ENCODE results near the gene LTA4H.
"Not testable (repeated sequence)": the region's sequence is repeated elsewhere in the genome, so short reads cannot be mapped to it uniquely, and the experiment has no call there.

Gene LTA4H

DNA sequence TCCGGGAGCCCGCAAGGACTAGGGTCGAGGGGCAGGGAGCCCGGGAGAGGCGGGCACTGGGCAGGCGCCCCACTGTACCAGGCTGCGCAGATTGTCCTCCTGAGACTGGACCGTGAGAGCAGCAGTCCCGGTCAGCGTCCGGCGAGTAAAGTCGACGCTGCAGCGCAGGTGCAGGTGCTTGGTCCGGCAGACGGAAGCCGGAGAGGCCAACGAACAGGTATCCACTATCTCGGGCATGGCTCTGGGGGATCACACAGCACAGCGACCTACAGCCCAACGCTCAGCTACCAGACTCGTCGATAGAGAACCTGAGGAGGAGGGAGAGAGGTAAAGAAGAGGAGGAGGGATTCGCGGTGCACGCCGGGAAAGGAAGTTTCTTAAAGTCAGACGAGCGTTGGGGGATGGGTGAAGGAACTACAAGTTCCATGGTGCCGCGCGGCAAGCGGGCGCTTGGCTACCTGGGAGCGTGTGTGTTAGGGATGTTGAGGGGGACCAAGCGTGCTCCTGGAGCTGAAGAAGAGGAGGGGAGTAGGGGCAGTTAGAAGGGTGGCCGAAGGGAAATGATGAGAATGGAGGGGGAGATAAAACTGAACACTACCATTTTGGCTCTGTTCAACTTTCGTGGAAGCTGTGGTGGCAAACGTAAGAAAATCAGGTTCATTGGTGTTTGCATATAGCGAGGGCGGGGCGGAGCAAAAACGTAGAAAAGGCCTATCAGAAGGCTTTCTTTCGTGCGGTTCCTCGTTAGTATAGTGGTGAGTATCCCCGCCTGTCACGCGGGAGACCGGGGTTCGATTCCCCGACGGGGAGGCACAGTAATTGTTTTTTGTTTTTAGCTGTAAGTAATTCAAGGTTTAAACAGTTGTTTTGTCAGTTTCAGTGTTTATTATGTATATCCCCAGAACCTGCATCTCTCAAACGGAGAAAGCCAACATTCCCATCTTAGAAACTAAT, at the start of gene LTA4H:
Gene LTA4H (minus strand): TSS at position 305 of the 954 bp plus-strand sequence. CDS start 68 bp downstream, at position 237.
- peak; percentile 96 for DNase-seq (ENCODE audit: low read depth)

DNA sequence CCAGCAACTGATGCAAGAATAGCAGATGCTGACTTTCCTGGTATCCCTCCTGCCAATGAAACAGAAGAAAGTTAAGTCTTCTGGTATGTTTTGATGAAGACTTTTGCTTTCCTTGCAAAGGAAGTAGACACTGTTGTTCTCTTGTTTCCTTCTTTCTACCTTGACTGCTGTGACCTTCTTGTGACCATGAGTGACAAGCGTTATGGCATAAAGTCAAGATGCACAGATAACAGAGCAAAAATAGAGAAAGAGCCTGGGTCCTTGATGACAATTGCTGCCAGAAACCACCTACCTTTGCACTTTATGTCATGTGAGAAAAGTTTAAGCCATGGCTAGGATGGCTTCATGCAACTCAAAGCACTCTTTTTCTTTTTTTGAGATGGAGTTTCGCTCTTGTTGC, 49.2 kb upstream of the LTA4H start:
- no peak for DNase-seq (ENCODE audit: low read depth)

DNA sequence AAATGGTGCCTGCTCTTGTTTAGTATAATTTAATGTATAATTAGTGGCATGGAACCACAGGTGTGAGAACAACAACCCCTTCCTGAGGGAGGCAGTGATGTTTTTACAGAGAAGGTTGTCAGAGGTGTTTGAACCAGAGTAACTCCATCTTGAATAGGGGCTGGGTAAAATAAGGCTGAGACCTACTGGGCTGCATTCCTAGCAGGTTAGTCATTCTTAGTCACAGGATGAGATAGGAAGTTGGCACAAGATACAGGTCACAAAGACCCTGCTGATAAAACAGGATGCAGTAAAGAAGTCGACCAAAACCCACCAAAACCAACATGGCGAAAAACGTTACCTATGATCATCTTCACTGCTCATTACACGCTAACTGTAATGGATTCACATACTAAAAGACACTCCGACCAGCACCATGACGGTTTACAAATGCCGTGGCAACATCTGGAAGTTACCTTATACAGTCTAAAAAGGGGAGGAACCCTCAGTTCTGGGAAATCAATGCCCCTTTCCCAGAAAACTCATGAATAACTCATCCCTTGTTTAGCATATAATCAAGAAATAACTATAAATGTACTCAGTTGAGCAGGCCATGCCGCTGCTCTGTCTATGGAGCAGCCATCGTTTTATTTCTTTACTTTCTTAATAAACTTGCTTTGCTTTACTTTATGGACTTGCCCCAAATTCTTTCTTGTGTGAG, 47.8 kb upstream of the LTA4H start:
- DNase-seq (ENCODE audit: low read depth) = no peak

DNA sequence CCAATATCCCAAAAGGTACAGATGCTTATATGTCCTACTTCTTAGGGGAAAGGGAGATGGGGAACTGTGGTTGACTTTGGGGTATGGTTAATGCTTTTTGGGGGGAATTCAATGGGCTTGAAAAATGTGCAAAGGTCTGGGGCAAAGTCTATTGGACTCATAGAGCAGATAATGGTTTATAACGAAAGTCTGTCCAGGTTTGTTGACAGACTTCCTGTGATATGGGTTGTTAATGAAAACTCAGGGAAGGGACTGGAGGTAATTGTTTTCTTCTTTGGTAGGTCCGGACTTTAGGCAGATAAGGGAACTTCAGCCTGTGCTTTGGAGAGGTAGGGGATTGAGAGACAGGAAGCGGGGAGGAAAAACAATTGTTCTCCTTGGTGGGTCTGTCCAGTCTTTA, 46.2 kb upstream of the LTA4H start:
- no peak for DNase-seq (ENCODE audit: low read depth)

DNA sequence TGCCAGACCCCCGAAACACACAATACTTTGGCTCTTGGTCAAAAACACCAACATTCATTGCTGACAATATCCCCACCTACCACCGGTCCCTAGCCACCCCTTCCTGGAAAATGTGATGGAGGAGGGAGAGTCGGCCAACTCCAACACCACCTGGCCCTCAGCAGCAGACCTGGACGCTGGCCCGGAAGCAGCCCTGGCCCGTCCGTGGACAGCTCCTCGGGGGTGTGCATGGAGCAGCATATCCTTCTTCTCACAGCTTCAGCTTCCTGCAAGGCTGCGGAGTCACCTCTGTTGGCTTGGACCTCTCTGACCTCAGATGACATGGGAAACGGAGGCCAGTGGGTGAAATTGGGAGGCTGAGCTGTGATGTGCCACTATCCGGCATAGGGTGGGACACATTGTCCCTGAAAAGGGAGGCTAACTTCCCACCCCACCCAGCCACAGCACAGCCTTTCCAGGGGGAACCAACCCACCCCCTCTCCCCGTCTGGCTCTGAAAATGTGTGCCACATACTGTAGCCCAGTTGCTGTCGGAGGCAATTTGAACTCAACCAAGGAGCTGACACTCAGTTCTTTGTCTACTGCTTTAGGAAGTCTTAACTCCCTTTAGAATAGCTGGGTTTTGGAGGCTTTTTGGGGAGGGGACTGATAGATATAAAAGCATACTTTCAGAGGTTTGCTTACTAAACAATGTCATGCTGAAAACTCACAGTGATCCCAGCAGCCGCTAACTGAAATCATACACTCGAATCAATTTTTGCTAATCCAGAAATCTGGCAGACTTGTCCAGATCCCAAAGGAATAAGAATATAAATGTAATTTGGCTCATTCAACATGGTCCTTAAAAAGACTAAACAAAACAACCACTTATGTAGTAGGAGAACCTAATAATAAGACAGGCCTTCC, 43.1 kb upstream of the LTA4H start:
- DNase-seq (ENCODE audit: low read depth) = no peak

DNA sequence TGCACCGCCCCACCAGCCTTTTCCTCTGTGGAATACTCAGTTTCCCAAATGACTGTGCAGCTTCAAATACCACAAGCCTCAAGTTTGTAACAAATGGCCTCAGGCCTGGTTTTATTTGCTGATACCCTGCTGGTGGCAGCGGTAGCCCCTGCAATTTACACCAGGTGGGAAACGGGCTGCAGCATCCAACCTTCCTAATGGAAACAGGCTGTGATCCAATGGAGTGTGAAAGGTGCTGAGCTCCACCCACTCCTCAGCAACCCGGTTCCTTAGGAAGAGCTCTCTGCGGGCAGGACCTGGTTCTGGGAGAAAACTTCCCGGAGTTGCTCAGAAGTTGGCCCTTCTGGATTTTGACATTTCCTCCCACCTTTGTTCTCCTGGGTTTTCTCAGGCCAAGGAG, 41.7 kb upstream of the LTA4H start:
- no peak for DNase-seq (ENCODE audit: low read depth)

DNA sequence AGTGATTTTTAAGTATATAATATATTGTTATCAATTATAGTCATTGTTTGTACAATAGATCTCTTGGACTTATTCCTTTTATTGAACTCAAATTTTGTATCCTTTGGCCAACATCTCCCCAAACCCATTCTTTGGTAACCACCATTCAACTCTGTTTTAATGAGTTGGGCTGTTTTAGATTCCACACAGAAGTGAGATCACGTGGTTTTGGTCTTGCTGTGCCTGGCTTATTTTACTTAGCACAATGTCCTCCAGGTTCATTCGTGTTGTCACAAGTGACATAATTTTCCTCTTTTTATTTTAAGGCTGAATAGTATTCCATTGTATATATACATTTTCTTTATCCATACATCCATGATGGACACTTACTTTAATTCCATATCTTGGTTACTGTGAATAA, 40.2 kb upstream of the LTA4H start:
- no peak for DNase-seq (ENCODE audit: low read depth)

DNA sequence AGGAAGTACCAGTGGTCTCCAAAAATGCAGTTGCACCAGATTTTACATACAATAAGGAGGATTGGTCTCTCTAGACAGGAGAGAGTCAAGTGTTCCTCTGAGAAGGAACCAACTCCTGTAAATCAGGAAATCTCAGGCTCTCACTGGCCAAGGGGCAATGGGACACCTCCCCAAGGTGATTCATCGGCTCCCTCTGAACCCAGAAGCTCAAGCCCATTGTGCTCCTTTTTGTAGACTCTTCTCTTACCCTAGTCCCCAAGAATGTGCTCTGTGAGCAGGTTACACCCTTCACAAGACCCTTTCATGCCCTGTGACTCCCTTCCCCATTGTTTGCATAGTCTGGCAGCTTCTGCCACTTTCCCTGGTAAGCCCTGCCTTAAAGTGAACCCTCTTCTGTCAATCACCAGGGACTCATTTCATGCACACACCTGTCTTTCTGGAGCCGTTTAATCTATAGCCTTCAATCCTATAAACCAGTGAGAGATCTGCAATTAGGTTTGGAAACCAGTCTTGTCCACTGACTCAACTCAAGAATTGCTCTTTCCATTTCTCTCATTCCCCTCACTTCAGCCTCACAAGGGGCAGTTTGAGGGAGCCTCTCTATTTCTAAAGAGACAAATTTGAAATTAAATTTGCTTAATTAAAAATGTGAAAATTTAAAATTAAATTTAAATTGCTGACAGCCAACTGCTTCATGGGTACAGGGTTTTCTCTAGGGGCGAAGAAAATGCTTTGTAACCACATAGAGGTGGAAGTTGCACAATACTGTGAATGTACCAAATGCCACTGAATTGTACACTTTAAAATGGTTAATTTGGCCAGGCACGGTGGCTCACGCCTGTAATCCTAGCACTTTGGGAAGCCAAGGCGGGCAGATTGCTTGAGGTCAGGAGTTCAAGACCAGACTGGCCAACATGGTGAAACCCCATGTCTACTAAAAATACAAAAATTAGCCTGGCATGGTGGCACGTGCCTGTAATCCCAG, 38.3 kb upstream of the LTA4H start:
- DNase-seq (ENCODE audit: low read depth) = no peak

DNA sequence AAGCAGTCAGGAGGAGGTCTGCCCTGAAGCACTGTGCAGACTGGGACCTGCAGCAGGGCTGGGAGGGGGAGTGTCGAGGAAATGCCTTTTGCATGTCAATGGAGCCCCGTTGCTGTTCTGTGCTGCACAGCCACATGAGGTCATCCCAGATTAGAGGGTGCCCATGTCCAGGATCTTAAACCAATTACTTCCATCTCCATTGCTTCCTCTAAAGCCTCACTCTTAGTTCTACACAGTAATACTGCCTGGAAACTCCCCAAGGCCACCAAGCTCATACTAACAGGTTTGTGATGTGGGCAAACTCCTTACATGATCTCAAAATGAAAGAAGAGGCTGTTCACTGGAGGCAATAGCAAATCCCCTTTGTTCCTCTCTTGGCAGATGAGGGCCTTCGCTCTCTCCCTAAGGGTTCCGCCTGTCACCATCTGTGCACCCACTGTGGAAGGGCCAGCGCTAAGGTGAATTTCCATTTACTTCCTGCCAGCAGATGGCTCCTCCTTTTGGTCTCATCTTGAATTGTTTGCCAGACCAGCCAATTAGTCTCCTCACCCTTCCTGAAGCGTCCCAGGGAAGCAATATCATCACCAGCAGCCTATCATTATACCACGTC, 35.4 kb upstream of the LTA4H start:
- DNase-seq (ENCODE audit: low read depth) = no peak

DNA sequence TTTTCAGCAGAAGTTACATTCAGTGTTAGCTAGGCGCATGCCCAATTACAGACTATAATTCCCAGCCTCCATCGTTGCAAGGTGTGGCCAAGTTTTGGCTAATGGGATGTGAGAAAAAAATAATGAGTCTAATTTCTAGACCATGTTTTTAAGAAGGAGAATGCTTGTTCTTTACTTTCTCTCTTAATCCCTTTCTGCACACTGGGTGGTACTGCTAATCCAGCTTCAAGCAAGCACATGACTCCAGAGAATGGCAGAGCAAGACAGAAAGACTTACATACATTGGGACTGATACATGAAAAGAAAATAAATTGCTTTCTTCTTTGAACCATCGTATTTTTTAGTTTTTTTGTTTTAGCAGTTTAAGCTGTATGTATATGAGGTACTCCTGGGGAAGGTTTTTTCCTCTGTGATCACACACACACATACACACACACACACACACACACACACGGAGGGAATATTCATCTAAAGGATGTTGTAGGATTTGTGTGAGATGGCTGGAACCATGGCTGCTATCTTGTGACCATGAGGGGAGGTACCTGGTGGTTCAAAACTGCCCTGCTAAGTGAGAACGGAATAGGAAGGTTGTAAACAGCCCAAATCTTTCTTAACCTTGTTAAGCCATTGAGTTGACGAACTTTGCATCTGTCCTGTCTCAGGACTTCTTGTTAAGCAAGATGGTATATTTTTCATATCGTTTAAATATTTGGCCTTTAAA, 34.3 kb upstream of the LTA4H start:
- DNase-seq (ENCODE audit: low read depth) = no peak

DNA sequence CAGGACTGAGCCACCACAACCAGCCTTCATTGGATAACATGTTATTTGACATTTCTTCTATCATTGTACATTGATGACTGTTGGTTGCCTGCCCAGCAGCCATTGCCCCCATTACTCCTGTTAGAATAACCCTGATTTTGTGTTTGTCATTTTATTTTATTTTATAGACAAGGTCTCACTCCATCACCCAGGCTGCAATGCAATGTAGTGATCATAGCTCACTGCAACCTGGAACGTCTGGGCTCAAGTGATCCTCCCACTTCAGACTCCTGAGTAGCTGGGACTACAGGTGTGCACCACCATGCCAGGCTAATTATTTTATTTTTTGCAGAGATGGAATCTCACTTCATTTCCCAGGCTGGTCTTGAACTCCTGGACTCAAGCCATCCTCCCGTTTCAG, 33.2 kb upstream of the LTA4H start:
- DNase-seq (ENCODE audit: low read depth) = no peak

DNA sequence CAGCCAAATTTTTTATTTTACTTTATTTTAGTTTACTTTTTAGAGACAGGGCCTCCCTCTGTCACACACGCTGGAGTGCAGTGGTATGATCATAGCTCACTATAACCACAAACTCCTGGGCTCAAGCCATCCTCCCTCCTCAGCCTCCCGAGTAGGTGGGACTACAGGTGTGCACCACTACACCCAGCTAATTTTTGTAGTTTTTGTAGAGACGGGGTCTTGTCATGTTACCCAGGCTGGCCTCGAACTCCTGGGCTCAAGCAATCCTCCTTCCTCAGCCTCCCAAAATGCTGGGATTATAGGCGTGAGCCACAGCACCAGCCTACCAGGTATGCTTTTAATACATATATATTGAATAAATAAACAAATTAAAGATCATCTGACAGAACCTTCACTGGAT, 32.7 kb upstream of the LTA4H start:
- no peak for DNase-seq (ENCODE audit: low read depth)

DNA sequence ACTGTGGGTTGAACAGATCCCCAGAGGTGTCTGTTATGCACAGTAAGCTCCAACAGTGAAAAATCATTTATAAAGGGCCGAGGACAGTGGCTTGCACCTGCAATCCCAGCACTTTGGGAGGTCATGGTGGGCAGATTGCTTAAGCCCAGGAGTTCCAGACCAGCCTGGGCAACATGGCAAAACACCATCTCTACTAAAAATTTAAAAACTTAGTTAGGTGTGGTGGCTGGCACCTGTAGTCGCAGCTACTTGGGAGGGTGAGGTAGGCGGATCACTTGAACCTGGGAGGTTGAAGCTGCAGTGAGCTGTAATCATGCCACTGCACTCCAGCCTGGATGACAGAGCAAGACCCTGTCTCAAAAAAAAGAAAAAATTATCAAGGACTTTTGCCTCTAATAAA, 30.4 kb upstream of the LTA4H start:
- DNase-seq (ENCODE audit: low read depth) = not testable (repeated sequence)

DNA sequence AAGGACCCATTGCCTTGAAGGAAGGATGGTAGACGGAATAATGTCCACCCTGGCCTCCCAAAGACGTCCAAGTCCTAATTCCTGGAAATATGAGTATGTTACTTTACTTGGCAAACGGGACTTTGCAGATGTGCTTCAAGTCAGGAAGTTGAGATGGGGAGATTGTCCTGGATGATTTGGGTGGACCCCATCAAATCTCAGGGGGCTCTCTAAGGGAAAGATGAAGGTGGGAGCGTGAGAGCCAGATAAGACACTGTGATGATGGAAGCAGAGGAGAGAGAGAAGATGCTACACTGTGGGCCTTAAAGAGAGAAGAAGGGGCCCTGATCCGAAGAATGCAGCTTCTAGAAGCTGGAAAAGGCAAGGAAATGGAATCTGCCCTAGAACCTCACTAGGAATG, 29.6 kb upstream of the LTA4H start:
- DNase-seq (ENCODE audit: low read depth) = no peak

DNA sequence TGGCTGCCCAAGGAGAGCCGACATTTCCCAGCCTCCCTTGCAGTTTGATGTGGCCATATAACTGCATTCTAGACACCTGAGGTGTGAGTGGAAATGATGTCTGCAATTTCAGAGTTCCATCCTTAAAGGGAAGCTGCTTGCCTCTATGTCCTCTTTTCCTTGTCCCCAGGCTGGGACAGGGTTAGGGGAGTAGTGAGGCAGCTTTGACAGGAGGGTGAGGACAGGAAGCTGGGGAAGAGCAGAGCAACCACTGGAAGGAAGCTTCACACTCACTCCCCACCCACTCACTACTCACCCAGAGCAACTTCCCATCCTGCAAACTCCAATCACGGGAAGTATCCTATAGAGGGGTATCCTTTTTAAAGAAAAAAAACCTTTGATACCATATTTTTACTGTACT, 28.9 kb upstream of the LTA4H start:
- no peak for DNase-seq (ENCODE audit: low read depth)

DNA sequence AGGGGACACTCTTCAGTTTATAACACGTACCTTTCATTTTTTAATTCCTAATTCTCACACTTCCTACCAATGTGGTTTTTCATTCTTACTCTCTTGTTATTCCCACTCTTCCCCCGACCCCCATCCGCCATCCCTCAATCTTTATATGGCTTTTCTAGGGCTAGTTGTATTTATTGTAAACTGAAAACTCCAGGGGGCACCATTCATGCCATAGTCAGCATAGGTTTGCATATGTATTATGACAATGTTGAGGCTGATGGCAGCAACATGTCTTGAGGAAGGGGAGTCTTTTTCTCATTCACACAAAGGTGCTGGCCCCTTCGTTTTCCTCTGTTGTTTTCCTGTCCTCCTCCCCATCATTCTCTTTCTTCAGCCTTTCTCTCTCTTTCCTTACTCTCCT, 27.7 kb upstream of the LTA4H start:
- DNase-seq (ENCODE audit: low read depth) = no peak

DNA sequence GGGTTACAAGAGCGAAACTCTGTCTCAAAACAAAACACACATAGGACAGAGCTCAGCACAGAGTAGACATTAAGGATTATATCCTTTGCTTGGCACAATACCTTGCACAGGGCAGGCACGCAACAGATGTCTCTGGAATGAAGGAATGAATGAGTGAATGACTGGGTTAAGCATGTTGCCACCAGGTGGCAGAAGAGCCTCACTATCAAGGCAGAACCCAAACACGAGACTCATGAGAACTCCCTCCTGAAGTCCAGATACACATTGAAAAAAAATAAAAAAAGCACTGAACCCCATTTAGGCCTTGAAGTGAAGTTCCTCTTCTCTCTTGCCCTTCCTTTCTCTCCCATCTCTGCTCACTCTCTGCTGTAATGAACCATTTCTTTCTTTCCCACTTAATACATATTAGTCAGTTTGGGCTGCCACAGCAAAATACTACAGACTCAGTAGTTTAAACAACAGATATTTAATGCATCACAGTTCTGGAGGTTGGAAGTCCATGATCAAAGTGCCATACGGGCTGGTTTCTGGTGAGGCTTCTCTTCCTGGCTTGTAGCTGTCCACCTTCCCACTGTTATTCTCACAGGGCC, 26.6 kb upstream of the LTA4H start:
- peak; percentile 45 for DNase-seq (ENCODE audit: low read depth)

DNA sequence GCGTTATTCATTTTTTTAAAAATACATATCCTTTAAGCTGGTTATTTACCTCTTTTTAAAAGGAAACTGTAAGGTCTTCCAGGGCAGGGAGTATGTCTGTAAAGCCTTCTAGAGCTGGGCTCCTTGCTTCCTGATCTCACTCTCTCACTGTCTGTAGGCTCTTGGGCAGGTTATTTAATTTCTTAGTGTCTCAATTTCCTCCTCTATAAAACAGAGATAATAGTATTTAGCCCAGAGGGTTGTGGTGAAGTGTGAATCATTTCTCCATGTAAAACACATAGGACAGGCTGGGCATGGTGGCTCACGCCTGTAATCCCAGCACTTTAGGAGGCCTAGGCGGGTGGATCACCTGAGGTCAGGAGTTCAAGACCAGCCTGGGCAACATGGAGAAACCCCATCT, 25.9 kb upstream of the LTA4H start:
- DNase-seq (ENCODE audit: low read depth) = no peak

DNA sequence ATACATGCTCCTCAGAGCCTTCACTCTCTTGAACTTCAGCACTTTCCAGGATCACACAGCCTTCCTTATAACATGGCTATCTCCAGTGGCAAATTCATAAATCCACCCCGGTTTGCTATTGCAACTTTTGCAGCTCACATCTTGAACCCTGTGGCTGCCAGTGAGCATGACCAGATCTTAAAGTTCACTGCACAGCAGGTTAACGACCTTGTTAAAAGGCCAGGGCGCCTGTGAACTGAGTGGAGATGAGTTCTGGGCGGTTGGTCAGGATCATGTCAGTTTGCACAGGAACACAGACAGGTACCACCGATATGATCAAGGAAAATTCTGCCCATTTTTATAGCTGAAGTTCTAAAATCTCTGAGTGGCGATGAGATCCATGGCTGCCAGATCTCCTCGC, 24.7 kb upstream of the LTA4H start:
- DNase-seq (ENCODE audit: low read depth) = no peak
